ENCODE data around the gene RAET1E.
"Not testable (repeated sequence)": the region's sequence is repeated elsewhere in the genome, so short reads cannot be mapped to it uniquely, and the experiment has no call there.

RAET1E gene

DNA sequence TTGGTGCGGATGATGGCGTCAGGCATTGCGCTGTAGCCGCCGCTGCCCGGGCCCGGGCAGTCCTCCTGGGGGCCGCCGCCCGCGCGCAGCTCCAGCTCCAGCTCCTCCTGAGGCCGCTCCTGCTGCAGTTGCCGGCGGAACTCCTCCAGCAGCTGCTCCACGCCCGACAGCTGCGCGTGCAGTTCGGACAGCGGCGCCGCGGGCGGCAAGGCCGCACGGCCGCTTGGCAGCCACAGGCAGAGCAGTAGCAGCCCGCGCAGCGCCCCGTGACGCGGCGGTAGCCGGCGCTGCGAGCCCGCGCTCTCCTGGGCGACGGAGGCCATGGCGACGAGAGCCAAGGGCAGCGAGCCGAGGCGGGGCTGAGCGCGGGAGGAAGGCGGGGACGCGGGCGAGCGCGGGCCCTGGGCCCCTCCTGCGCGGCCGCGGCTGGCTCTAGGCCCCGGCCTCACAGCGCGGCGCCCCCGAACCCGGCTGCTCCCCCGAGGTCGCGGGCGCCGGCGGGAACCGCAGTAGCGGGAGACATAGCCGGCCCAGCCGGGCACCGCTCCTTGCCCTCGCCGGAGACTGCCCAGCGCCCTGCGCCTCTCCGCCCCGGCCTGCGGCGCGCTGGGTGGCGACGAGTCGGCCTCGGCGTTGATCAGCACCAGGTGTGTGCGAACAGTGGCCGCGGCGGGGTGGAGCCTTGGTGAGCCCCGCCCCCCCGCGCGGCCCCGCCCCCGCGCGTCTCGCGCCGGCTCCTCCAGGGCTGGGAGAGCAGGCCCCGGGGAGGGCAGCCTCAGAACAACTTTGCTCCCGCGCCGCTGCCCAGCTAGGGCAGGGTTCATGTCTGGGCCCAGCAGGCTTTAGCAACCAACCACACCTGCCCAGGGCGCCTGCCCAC is 34.0 kb downstream of the RAET1E start, which contains the start of gene LRP11:
Gene LRP11, minus strand, starts transcription at position 662 of the 880 bp plus-strand sequence. Its CDS starts 339 bp downstream, at position 323.
- Histone ChIP-seq H4K20me1 (ENCODE audit: insufficient read depth, low read length) (no peaks in the 10 kb centered on the region), H3K79me2 (ENCODE audit: low read length) (no peaks in the 10 kb centered on the region), H3K9me3 (replicated peaks; ENCODE audit: insufficient read depth, low read length) (no peaks in the 10 kb centered on the region), H3K4me2 (ENCODE audit: low read depth, low read length) (peak within 1 kb of the TSS; percentile 60; the same call in 1 of the 2 replicates), H2AFZ (ENCODE audit: low read length) (peak within 1 kb of the TSS; percentile 72; the same call in 1 of the 2 replicates), H3K4me3 (ENCODE audit: low read length) (peak within 1 kb of the TSS; percentile 54), H3K27ac (ENCODE audit: low read length) (no peak within 1 kb of the TSS), H3K9ac (ENCODE audit: low read length) (no peak within 1 kb of the TSS), H3K27me3 (replicated peaks; ENCODE audit: insufficient read depth, low read length) (no peaks in the 10 kb centered on the region), H3K4me1 (ENCODE audit: low read length) (no peaks in the 10 kb centered on the region), H3K36me3 (replicated peaks; ENCODE audit: insufficient read depth, low read length) (no peaks in the 10 kb centered on the region), H3F3A (ENCODE audit: insufficient read depth, low read length) (no peaks in the 10 kb centered on the region), H3K9me2 (replicated peaks; ENCODE audit: insufficient read depth, low read length) (no peaks in the 10 kb centered on the region)
- peak; percentile 70 for DNase-seq
- no peak for TF ChIP-seq EZH2 (optimal IDR thresholded peaks at IDR 0.05; ENCODE audit: low read depth, low read length)
- TF ChIP-seq CTCF (IDR thresholded peaks at IDR 0.05; ENCODE audit: low read length) = no peak
- no peak for TF ChIP-seq EZH2phosphoT487 (IDR thresholded peaks at IDR 0.05; ENCODE audit: low read length)

- no peaks in the 10 kb centered on the region for H3K4me1 ChIP-seq (ENCODE audit: low read length)
- TF ChIP-seq EZH2 (optimal IDR thresholded peaks at IDR 0.05; ENCODE audit: low read depth, low read length) = no peak
- no peak for TF ChIP-seq CTCF (IDR thresholded peaks at IDR 0.05; ENCODE audit: low read length)
- no peak for TF ChIP-seq EZH2phosphoT487 (IDR thresholded peaks at IDR 0.05; ENCODE audit: low read length)
Observed at GRCh38 chr6:149862922-149863697, 34.8 kb downstream of the RAET1E start.

DNA sequence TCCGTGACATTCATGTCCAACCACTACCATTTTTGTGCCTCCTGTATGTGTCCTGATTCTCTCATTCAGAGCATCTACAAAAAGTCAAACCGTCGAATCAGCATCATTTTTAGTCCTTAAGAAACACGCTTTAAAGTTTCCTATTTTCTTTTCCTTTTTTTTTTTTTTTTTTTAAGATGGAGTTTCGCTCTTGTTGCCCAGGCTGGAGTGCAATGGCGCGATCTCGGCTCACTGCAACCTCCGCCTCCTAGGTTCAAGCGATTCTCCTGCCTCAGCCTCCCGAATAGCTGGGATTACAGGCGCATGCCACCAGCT is 35.5 kb downstream of the RAET1E start:
- not testable (repeated sequence) for H3K27me3 ChIP-seq (replicated peaks; ENCODE audit: insufficient read depth, low read length); H3K9me3 ChIP-seq (replicated peaks; ENCODE audit: insufficient read depth, low read length); H3K4me1 ChIP-seq (ENCODE audit: low read length); H3K4me2 ChIP-seq (ENCODE audit: low read depth, low read length); H3K79me2 ChIP-seq (ENCODE audit: low read length); H3K27ac ChIP-seq (ENCODE audit: low read length); H3K9me2 ChIP-seq (replicated peaks; ENCODE audit: insufficient read depth, low read length); H3F3A ChIP-seq (ENCODE audit: insufficient read depth, low read length); DNase-seq; H2AFZ ChIP-seq (ENCODE audit: low read length); H3K36me3 ChIP-seq (replicated peaks; ENCODE audit: insufficient read depth, low read length); H3K4me3 ChIP-seq (ENCODE audit: low read length); H4K20me1 ChIP-seq (ENCODE audit: insufficient read depth, low read length); H3K9ac ChIP-seq (ENCODE audit: low read length)

More at GRCh38 chr6:149862922-149863697, 34.8 kb downstream of the RAET1E start:
- no peak overlapping the region for H2AFZ ChIP-seq (ENCODE audit: low read length)
- no peak overlapping the region for H3K9ac ChIP-seq (ENCODE audit: low read length)
- DNase-seq = peak; percentile 51
- no peaks in the 10 kb centered on the region for H3K36me3 ChIP-seq (replicated peaks; ENCODE audit: insufficient read depth, low read length)
- H3K79me2 ChIP-seq (ENCODE audit: low read length) = no peaks in the 10 kb centered on the region
- H3K9me3 ChIP-seq (replicated peaks; ENCODE audit: insufficient read depth, low read length) = no peaks in the 10 kb centered on the region
- no peak overlapping the region for H3K27ac ChIP-seq (ENCODE audit: low read length)
- H3K9me2 ChIP-seq (replicated peaks; ENCODE audit: insufficient read depth, low read length) = no peaks in the 10 kb centered on the region
- peak overlapping the region; percentile 54 for H3K4me3 ChIP-seq (ENCODE audit: low read length)
- no peaks in the 10 kb centered on the region for H4K20me1 ChIP-seq (ENCODE audit: insufficient read depth, low read length)
- H3K27me3 ChIP-seq (replicated peaks; ENCODE audit: insufficient read depth, low read length) = no peaks in the 10 kb centered on the region
- peak overlapping the region; percentile 60 for H3K4me2 ChIP-seq (ENCODE audit: low read depth, low read length)
- no peaks in the 10 kb centered on the region for H3F3A ChIP-seq (ENCODE audit: insufficient read depth, low read length)
